ENCODE results near the gene NTM. TPM values are rescaled to one million over a fixed set of nuclear protein-coding genes. Genes with fewer than 3 reads are reported as not detected.
A peak's percentile ranks its signal among the peaks of the same experiment; 100 is the strongest.
"Not testable (repeated sequence)": the region's sequence is repeated elsewhere in the genome, so short reads cannot be mapped to it uniquely, and the experiment has no call there.

Gene NTM
- total RNA-seq, 3 donors from 2014 or later: 0.66 to 9.0 (median 1.0) TPM

- Histone ChIP-seq H3K4me3 (no peak overlapping the region), H3K9me3 (no peaks in the 10 kb centered on the region), H3K27ac (no peak overlapping the region), H3K36me3 (no peaks in the 10 kb centered on the region), H3K27me3 (no peaks in the 10 kb centered on the region), H3K4me1 (no peaks in the 10 kb centered on the region)
- TF ChIP-seq POLR2AphosphoS5 (IDR thresholded peaks at IDR 0.05): no peak
- no peak for TF ChIP-seq CTCF (IDR thresholded peaks at IDR 0.05)
- no peak for TF ChIP-seq POLR2A (IDR thresholded peaks at IDR 0.05)
- intact Hi-C loops (cut with DNase I; ENCODE audit: low total_unique reads): no loop called here
- no peak for DNase-seq (ENCODE audit: low spot score in 2 of 2)
Observed at GRCh38 chr11:132062031-132062430, 691.6 kb downstream of the NTM start.

GRCh38 chr11:132062541-132062940 is 692.1 kb downstream of the NTM start:
- H3K27me3 ChIP-seq: no peaks in the 10 kb centered on the region
- no peak overlapping the region for H3K4me3 ChIP-seq
- DNase-seq (ENCODE audit: low spot score in 2 of 2): no peak
- no peaks in the 10 kb centered on the region for H3K36me3 ChIP-seq
- H3K4me1 ChIP-seq: no peaks in the 10 kb centered on the region
- no peak for TF ChIP-seq POLR2A (IDR thresholded peaks at IDR 0.05)
- no peak for TF ChIP-seq POLR2AphosphoS5 (IDR thresholded peaks at IDR 0.05)
- TF ChIP-seq CTCF (IDR thresholded peaks at IDR 0.05): no peak
- intact Hi-C loops (cut with DNase I; ENCODE audit: low total_unique reads): no loop called here
- no peak overlapping the region for H3K27ac ChIP-seq
- no peaks in the 10 kb centered on the region for H3K9me3 ChIP-seq

GRCh38 chr11:132064987-132065620 is 694.7 kb downstream of the NTM start:
- H3K27ac ChIP-seq: no peak overlapping the region
- H3K36me3 ChIP-seq: no peaks in the 10 kb centered on the region
- H3K27me3 ChIP-seq: no peaks in the 10 kb centered on the region
- no peaks in the 10 kb centered on the region for H3K9me3 ChIP-seq
- no peaks in the 10 kb centered on the region for H3K4me1 ChIP-seq
- TF ChIP-seq POLR2A (IDR thresholded peaks at IDR 0.05): no peak
- peak in 1 of 3 donors; percentile 22 for TF ChIP-seq POLR2AphosphoS5 (IDR thresholded peaks at IDR 0.05)
- no peak for TF ChIP-seq CTCF (IDR thresholded peaks at IDR 0.05)
- no peak overlapping the region for H3K4me3 ChIP-seq
- no peak for DNase-seq (ENCODE audit: low spot score in 2 of 2)
- intact Hi-C loops (cut with DNase I; ENCODE audit: low total_unique reads): no loop called here

GRCh38 chr11:132068556-132068955 is 698.1 kb downstream of the NTM start:
- H3K27ac ChIP-seq: no peak overlapping the region
- H3K4me1 ChIP-seq: no peaks in the 10 kb centered on the region
- no peaks in the 10 kb centered on the region for H3K27me3 ChIP-seq
- no peak overlapping the region for H3K4me3 ChIP-seq
- intact Hi-C loops (cut with DNase I; ENCODE audit: low total_unique reads): no loop called here
- H3K9me3 ChIP-seq: no peaks in the 10 kb centered on the region
- DNase-seq (ENCODE audit: low spot score in 2 of 2): no peak
- H3K36me3 ChIP-seq: no peaks in the 10 kb centered on the region
- TF ChIP-seq CTCF (IDR thresholded peaks at IDR 0.05): no peak
- TF ChIP-seq POLR2A (IDR thresholded peaks at IDR 0.05): no peak
- TF ChIP-seq POLR2AphosphoS5 (IDR thresholded peaks at IDR 0.05): no peak

- H3K27me3 ChIP-seq; H3K36me3 ChIP-seq; H3K9me3 ChIP-seq; H3K4me1 ChIP-seq; DNase-seq (ENCODE audit: low spot score in 2 of 2); H3K4me3 ChIP-seq; intact Hi-C loops (cut with DNase I; ENCODE audit: low total_unique reads); H3K27ac ChIP-seq: not testable (repeated sequence)
Observed at GRCh38 chr11:132069593-132069992, 699.2 kb downstream of the NTM start.

GRCh38 chr11:132070907-132071306 is 700.5 kb downstream of the NTM start:
- H3K9me3 ChIP-seq; intact Hi-C loops (cut with DNase I; ENCODE audit: low total_unique reads); H3K27me3 ChIP-seq; H3K36me3 ChIP-seq; H3K4me3 ChIP-seq; DNase-seq (ENCODE audit: low spot score in 2 of 2); H3K27ac ChIP-seq; H3K4me1 ChIP-seq: not testable (repeated sequence)

All from breast epithelium (tissue), 4 donors.